PC-9 (cell line): ENCODE data around the gene PRDM4. TPM values are rescaled to one million over a fixed set of nuclear protein-coding genes. Genes with fewer than 3 reads are reported as not detected.

Experiments
- BruUV-seq: library from RNA; stranded (reverse); fragments of 400-500 nt; replicated peaks from 2 replicates; lab custom pipeline; 2021; lab: Mats Ljungman, UMichigan
- CTCF ChIA-PET: fragments of 300-600 bp; sonication (Branson Sonifier 250); formaldehyde crosslinking; loops from one replicate; lab custom pipeline; 2022; ENCODE audit warnings: antibody characterized with exemption; lab: Charles Lee
- POLR2A ChIA-PET: fragments of 300-600 bp; sonication (Branson Sonifier 250); formaldehyde crosslinking; loops from one replicate; lab custom pipeline; 2022; ENCODE audit warnings: antibody characterized with exemption; ENCODE audit not compliant: unreplicated experiment; lab: Charles Lee
- DNase-seq, 2 experiments: peaks; one replicate each; pipeline versions ENCODE4 v3.0.0 to v3.0.0-alpha.2; 2015 to 2022; ENCODE audit warnings: mixed read lengths in 1 of 2
- H2AFZ ChIP-seq: fragments of 200-600 bp; sonication (generic); 2 replicates; pipeline ENCODE4 v1.8.1; 2017; ENCODE audit warnings: antibody characterized with exemption
- H3F3A ChIP-seq: fragments of 200-600 bp; sonication (generic); 2 replicates; pipeline ENCODE4 v1.8.1; 2017; ENCODE audit warnings: antibody characterized with exemption, mild to moderate bottlenecking, low read depth; ENCODE audit not compliant: insufficient read depth
- H3K27ac ChIP-seq: fragments of 200-600 bp; sonication (generic); 2 replicates; pipeline ENCODE4 v1.6.1; 2016; ENCODE audit warnings: mixed run types
- H3K27me3 ChIP-seq: fragments of 200-600 bp; sonication (generic); 2 replicates; pipeline ENCODE4 v1.6.1; 2016; ENCODE audit warnings: low read depth, mixed run types; ENCODE audit not compliant: insufficient read depth
- H3K36me3 ChIP-seq: fragments of 200-600 bp; sonication (generic); 2 replicates; pipeline ENCODE4 v1.6.1; 2016; ENCODE audit warnings: low read depth, mixed run types
- H3K4me1 ChIP-seq: fragments of 200-600 bp; sonication (generic); replicated peaks from 2 replicates; pipeline ENCODE4 v1.6.1; 2016; ENCODE audit warnings: mixed run types; ENCODE audit not compliant: insufficient read depth
- H3K4me2 ChIP-seq: fragments of 200-600 bp; sonication (generic); 2 replicates; pipeline ENCODE4 v1.6.1; 2017; ENCODE audit warnings: mixed run types
- H3K4me3 ChIP-seq: fragments of 200-600 bp; sonication (generic); 2 replicates; pipeline ENCODE4 v1.6.1; 2016; ENCODE audit warnings: mixed run types
- H3K79me2 ChIP-seq: fragments of 200-600 bp; sonication (generic); 2 replicates; pipeline ENCODE4 v1.6.1; 2017; ENCODE audit warnings: low read depth, mixed run types
- H3K9me2 ChIP-seq: fragments of 200-600 bp; sonication (generic); 2 replicates; pipeline ENCODE4 v1.8.1; 2017; ENCODE audit warnings: mild to moderate bottlenecking; ENCODE audit not compliant: insufficient read depth
- H3K9me3 ChIP-seq: fragments of 200-600 bp; sonication (generic); 2 replicates; pipeline ENCODE4 v1.8.1; 2016; ENCODE audit warnings: low read depth; ENCODE audit not compliant: insufficient read depth
- H4K20me1 ChIP-seq: fragments of 200-600 bp; sonication (generic); 2 replicates; pipeline ENCODE4 v1.8.1; 2017; ENCODE audit not compliant: insufficient read depth
- CTCF ChIP-seq: fragments of 200-600 bp; sonication (generic); conservative IDR thresholded peaks from 2 replicates; pipeline ENCODE4 v1.6.1; 2017; ENCODE audit warnings: mixed run types, antibody characterized with exemption, mild to moderate bottlenecking, moderate library complexity
- EZH2 ChIP-seq: fragments of 200-600 bp; sonication (generic); IDR thresholded peaks from 2 replicates; pipeline ENCODE4 v1.8.0; 2017; ENCODE audit warnings: antibody characterized with exemption, low read depth
- intact Hi-C: fragments of 100-400 bp; cut with micrococcal nuclease; formaldehyde crosslinking; loops from one replicate; pipeline ENCODE4 v1.10.0; 2022; ENCODE audit not compliant: unreplicated experiment
- total RNA-seq: library from RNA; stranded (reverse); gene quantifications from 2 replicates; pipeline ENCODE4 v1.2.3, GENCODE V29; 2021

PRDM4 gene
- total RNA-seq, 1 experiment from 2014 or later = 21.6 TPM

GRCh38 chr12:107774349-107775029 is 13.6 kb upstream of the PRDM4 start, which contains the start of gene ASCL4:
Gene ASCL4 (plus strand): TSS chr12:107774704. CDS start chr12:107775219, 515 bp downstream.
- no peaks in the 10 kb centered on the region for H3K36me3 ChIP-seq
- no peak within 1 kb of the TSS for H2AFZ ChIP-seq
- H4K20me1 ChIP-seq = no peaks in the 10 kb centered on the region
- no peaks in the 10 kb centered on the region for H3K4me1 ChIP-seq
- no peak for DNase-seq
- no peak within 1 kb of the TSS for H3K4me2 ChIP-seq
- ChIA-PET POLR2A (no interaction called here), CTCF (no interaction called here)
- no peaks in the 10 kb centered on the region for H3K9me3 ChIP-seq
- TF ChIP-seq EZH2 = no peak
- TF ChIP-seq CTCF = no peak
- no peak within 1 kb of the TSS for H3K4me3 ChIP-seq
- H3K27me3 ChIP-seq = peaks cover 89% of the 10 kb centered on the region
- BruUV-seq = no TSS peak
- no peak within 1 kb of the TSS for H3K27ac ChIP-seq
- intact Hi-C loops = no loop called here
- no peaks in the 10 kb centered on the region for H3K79me2 ChIP-seq
- H3F3A ChIP-seq = no peaks in the 10 kb centered on the region
- H3K9me2 ChIP-seq = no peaks in the 10 kb centered on the region

GRCh38 chr12:107767466-107767865 is 6.5 kb upstream of the PRDM4 start:
- Histone ChIP-seq H2AFZ (no peak overlapping the region), H3K4me3 (no peak overlapping the region), H3K4me1 (no peaks in the 10 kb centered on the region), H3K27ac (no peak overlapping the region), H3K9me2 (no peaks in the 10 kb centered on the region), H3K9me3 (no peaks in the 10 kb centered on the region), H3F3A (no peaks in the 10 kb centered on the region), H3K36me3 (no peaks in the 10 kb centered on the region), H3K79me2 (no peaks in the 10 kb centered on the region), H3K4me2 (no peak overlapping the region), H4K20me1 (no peaks in the 10 kb centered on the region), H3K27me3 (peaks cover 55% of the 10 kb centered on the region)
- intact Hi-C loops = no loop called here
- no peak for TF ChIP-seq CTCF
- no TSS peak for BruUV-seq
- POLR2A ChIA-PET = no interaction called here
- DNase-seq = no peak
- CTCF ChIA-PET = no interaction called here

- 0 out of 2 replicates have a peak, but pooled peaks cover 7% of the 10 kb centered on the region for H3K4me1 ChIP-seq
- H3K27me3 ChIP-seq = peaks cover 33% of the 10 kb centered on the region
- no peak for DNase-seq
- H4K20me1 ChIP-seq = no peaks in the 10 kb centered on the region
- H3K4me2 ChIP-seq = no peak overlapping the region
- no peak overlapping the region for H3K27ac ChIP-seq
- intact Hi-C loops = no loop called here
- ChIA-PET CTCF (no interaction called here), POLR2A (no interaction called here)
- TF ChIP-seq EZH2 (no peak), CTCF (no peak)
- H3K4me3 ChIP-seq = no peak overlapping the region
- no peaks in the 10 kb centered on the region for H3K9me3 ChIP-seq
- H3K36me3 ChIP-seq = no peaks in the 10 kb centered on the region
- peaks cover 10% of the 10 kb centered on the region for H3F3A ChIP-seq
- H3K79me2 ChIP-seq = peaks cover 2% of the 10 kb centered on the region
- no TSS peak for BruUV-seq
- no peak overlapping the region for H2AFZ ChIP-seq
- no peaks in the 10 kb centered on the region for H3K9me2 ChIP-seq
These were observed 4.4 kb upstream of the PRDM4 start for GRCh38 chr12:107765316-107765715.
